Neural cell (in vitro differentiated cells): ENCODE data around the gene TRAPPC2L. TPM values are rescaled to one million over a fixed set of nuclear protein-coding genes. Genes with fewer than 3 reads are reported as not detected.

ENCODE experiments used
- H2AFZ ChIP-seq: fragments of 200-600, 300-800 bp; sonication (generic), shearing (Covaris generic); 2 replicates; pipeline ENCODE4 v1.6.0; 2014; ENCODE audit warnings: low read depth, mild to moderate bottlenecking, antibody characterized with exemption, low read length, moderate library complexity
- H3F3A ChIP-seq: fragments of 200-600 bp; shearing (Covaris generic); 2 replicates; pipeline ENCODE4 v1.6.1; 2016; ENCODE audit warnings: mild to moderate bottlenecking, moderate library complexity, mixed read lengths, antibody characterized with exemption, low read length; ENCODE audit not compliant: insufficient read depth, poor library complexity, severe bottlenecking
- H3K27ac ChIP-seq: fragments of 200-600, 300-800 bp; sonication (generic), shearing (Covaris generic); 2 replicates; pipeline ENCODE4 v1.5.1; 2014; ENCODE audit warnings: mild to moderate bottlenecking, low read length, moderate library complexity
- H3K27me3 ChIP-seq: fragments of 300-800, 200-600 bp; sonication (generic), shearing (Covaris generic); 2 replicates; pipeline ENCODE4 v1.6.0; 2014; ENCODE audit warnings: mild to moderate bottlenecking, low read depth, low read length, moderate library complexity; ENCODE audit not compliant: insufficient read depth
- H3K36me3 ChIP-seq: fragments of 300-800, 200-600 bp; sonication (generic), shearing (Covaris generic); 2 replicates; pipeline ENCODE4 v1.5.1; 2014; ENCODE audit warnings: mild to moderate bottlenecking, antibody characterized with exemption, low read length, moderate library complexity; ENCODE audit not compliant: insufficient read depth
- H3K4me2 ChIP-seq: fragments of 300-800, 200-600 bp; sonication (generic), shearing (Covaris generic); 2 replicates; pipeline ENCODE4 v1.6.0; 2014; ENCODE audit warnings: mild to moderate bottlenecking, low read length
- H3K4me3 ChIP-seq: fragments of 300-800, 200-600 bp; sonication (generic), shearing (Covaris generic); 2 replicates; pipeline ENCODE4 v1.5.1; 2014; ENCODE audit warnings: mild to moderate bottlenecking, low read length, moderate library complexity
- H3K79me2 ChIP-seq: fragments of 200-600 bp; shearing (Covaris generic); replicated peaks from 2 replicates; pipeline ENCODE4 v1.6.0; 2014; ENCODE audit warnings: mild to moderate bottlenecking, low read length, moderate library complexity; ENCODE audit not compliant: insufficient read depth
- H3K9ac ChIP-seq: fragments of 300-800, 200-600 bp; sonication (generic), shearing (Covaris generic); 2 replicates; pipeline ENCODE4 v1.6.1; 2016; ENCODE audit warnings: mild to moderate bottlenecking, low read length, mixed read lengths
- H3K9me2 ChIP-seq: fragments of 200-600 bp; shearing (Covaris generic); 2 replicates; pipeline ENCODE4 v1.6.1; 2016; ENCODE audit warnings: mild to moderate bottlenecking, low read length, mixed read lengths; ENCODE audit not compliant: insufficient read depth
- H3K9me3 ChIP-seq: fragments of 200-600, 300-800 bp; sonication (generic), shearing (Covaris generic); 2 replicates; pipeline ENCODE4 v1.6.1; 2016; ENCODE audit warnings: mild to moderate bottlenecking, mixed run types, low read length, moderate library complexity, mixed read lengths
- H4K20me1 ChIP-seq: fragments of 200-600 bp; shearing (Covaris generic); 2 replicates; pipeline ENCODE4 v1.6.1; 2016; ENCODE audit warnings: mild to moderate bottlenecking, mixed run types; ENCODE audit not compliant: insufficient read depth
- EP300 ChIP-seq: fragments of 450-650 bp; conservative IDR thresholded peaks from 2 replicates; pipeline ENCODE4 v1.6.1; 2014; ENCODE audit warnings: antibody characterized with exemption, mild to moderate bottlenecking, moderate library complexity; ENCODE audit not compliant: poor library complexity, severe bottlenecking
- EZH2 ChIP-seq: fragments of 200-600, 300-800 bp; shearing (Covaris generic), sonication (generic); IDR thresholded peaks from 2 replicates; pipeline ENCODE4 v1.6.1; 2014; ENCODE audit warnings: antibody characterized with exemption, low read length, borderline replicate concordance, mild to moderate bottlenecking; ENCODE audit not compliant: insufficient read depth, poor library complexity, severe bottlenecking
- MXI1 ChIP-seq: fragments of 450-650 bp; conservative IDR thresholded peaks from 2 replicates; pipeline ENCODE4 v1.6.1; 2014; ENCODE audit warnings: antibody characterized with exemption, mild to moderate bottlenecking; ENCODE audit not compliant: poor library complexity, severe bottlenecking
- POLR2AphosphoS5 ChIP-seq: IDR thresholded peaks from 2 replicates; pipeline ENCODE4 v1.6.1; 2012
- RAD21 ChIP-seq: fragments of 450-650 bp; conservative IDR thresholded peaks from 2 replicates; pipeline ENCODE4 v1.6.1; 2014; ENCODE audit warnings: antibody characterized with exemption, mild to moderate bottlenecking, moderate library complexity
- REST ChIP-seq: IDR thresholded peaks from 2 replicates; pipeline ENCODE4 v1.6.1; 2012; ENCODE audit warnings: borderline replicate concordance
- SMC3 ChIP-seq: fragments of 450-650 bp; conservative IDR thresholded peaks from 2 replicates; pipeline ENCODE4 v1.6.1; 2014; ENCODE audit warnings: antibody characterized with exemption, mild to moderate bottlenecking, moderate library complexity; ENCODE audit not compliant: poor library complexity
- TAF1 ChIP-seq: IDR thresholded peaks from 2 replicates; pipeline ENCODE4 v1.6.1; 2012; ENCODE audit warnings: low read depth
- polyA plus RNA-seq: library from polyadenylated mRNA; depleted of rRNA; stranded (reverse); fragments of >200 nt; gene quantifications from 2 replicates; pipeline ENCODE4 v1.2.3, GENCODE V29; 2014
- TF ChIP-seq, protein P1 (sequence below): fragments of 450-650 bp; IDR thresholded peaks from 2 replicates; pipeline ENCODE4 v1.5.1; 2014; ENCODE audit warnings: antibody characterized with exemption, mild to moderate bottlenecking, moderate library complexity; ENCODE audit not compliant: poor library complexity, severe bottlenecking

The TRAPPC2L gene
- polyA plus RNA-seq, 1 donor from 2014 or later: 70.2 TPM

- H3K9ac ChIP-seq: no peak overlapping the region
- no peaks in the 10 kb centered on the region for H3K27me3 ChIP-seq
- H3K27ac ChIP-seq: no peak overlapping the region
- no peaks in the 10 kb centered on the region for H3K79me2 ChIP-seq
- H3F3A ChIP-seq: no peaks in the 10 kb centered on the region
- H2AFZ ChIP-seq: no peak overlapping the region
- no peaks in the 10 kb centered on the region for H3K9me2 ChIP-seq
- no peak overlapping the region for H3K4me3 ChIP-seq
- TF ChIP-seq EP300: no peak
- TF ChIP-seq TAF1: no peak
- no peak for TF ChIP-seq POLR2AphosphoS5
- no peak for TF ChIP-seq MXI1
- no peak for TF ChIP-seq RAD21
- TF ChIP-seq EZH2: no peak
- no peak for TF ChIP-seq SMC3
- no peak for TF ChIP-seq REST
- TF ChIP-seq, protein P1, sequence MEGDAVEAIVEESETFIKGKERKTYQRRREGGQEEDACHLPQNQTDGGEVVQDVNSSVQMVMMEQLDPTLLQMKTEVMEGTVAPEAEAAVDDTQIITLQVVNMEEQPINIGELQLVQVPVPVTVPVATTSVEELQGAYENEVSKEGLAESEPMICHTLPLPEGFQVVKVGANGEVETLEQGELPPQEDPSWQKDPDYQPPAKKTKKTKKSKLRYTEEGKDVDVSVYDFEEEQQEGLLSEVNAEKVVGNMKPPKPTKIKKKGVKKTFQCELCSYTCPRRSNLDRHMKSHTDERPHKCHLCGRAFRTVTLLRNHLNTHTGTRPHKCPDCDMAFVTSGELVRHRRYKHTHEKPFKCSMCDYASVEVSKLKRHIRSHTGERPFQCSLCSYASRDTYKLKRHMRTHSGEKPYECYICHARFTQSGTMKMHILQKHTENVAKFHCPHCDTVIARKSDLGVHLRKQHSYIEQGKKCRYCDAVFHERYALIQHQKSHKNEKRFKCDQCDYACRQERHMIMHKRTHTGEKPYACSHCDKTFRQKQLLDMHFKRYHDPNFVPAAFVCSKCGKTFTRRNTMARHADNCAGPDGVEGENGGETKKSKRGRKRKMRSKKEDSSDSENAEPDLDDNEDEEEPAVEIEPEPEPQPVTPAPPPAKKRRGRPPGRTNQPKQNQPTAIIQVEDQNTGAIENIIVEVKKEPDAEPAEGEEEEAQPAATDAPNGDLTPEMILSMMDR: no peak
- no peaks in the 10 kb centered on the region for H3K36me3 ChIP-seq
- H4K20me1 ChIP-seq: no peaks in the 10 kb centered on the region
- no peaks in the 10 kb centered on the region for H3K9me3 ChIP-seq
- H3K4me2 ChIP-seq: no peak overlapping the region
Observed at GRCh38 chr16:88842806-88843205, 14.1 kb upstream of the TRAPPC2L start.

- Histone ChIP-seq H3K9me3 (no peaks in the 10 kb centered on the region), H4K20me1 (no peaks in the 10 kb centered on the region), H3F3A (no peaks in the 10 kb centered on the region), H2AFZ (no peak overlapping the region), H3K27me3 (no peaks in the 10 kb centered on the region), H3K4me3 (no peak overlapping the region), H3K9ac (no peak overlapping the region), H3K27ac (no peak overlapping the region), H3K9me2 (no peaks in the 10 kb centered on the region), H3K4me2 (no peak overlapping the region), H3K36me3 (no peaks in the 10 kb centered on the region), H3K79me2 (no peaks in the 10 kb centered on the region)
- TF ChIP-seq, protein P1: no peak
- TF ChIP-seq REST: no peak
- TF ChIP-seq SMC3: no peak
- TF ChIP-seq POLR2AphosphoS5: no peak
- no peak for TF ChIP-seq EZH2
- TF ChIP-seq TAF1: no peak
- TF ChIP-seq EP300: no peak
- no peak for TF ChIP-seq MXI1
- no peak for TF ChIP-seq RAD21
Observed at GRCh38 chr16:88843256-88843655, 13.7 kb upstream of the TRAPPC2L start.
